Mesendoderm (in vitro differentiated cells): ENCODE results near the gene AAR2.
A peak's percentile ranks its signal among the peaks of the same experiment; 100 is the strongest.

Experiments
- DNase-seq: peaks from one replicate; pipeline ENCODE4 v3.0.0; 2013
- H2AK5ac ChIP-seq: 2 replicates; pipeline ENCODE4 v1.6.1; 2013; ENCODE audit warnings: low read length, inconsistent platforms
- H2BK120ac ChIP-seq: 2 replicates; pipeline ENCODE4 v1.6.1; 2013; ENCODE audit warnings: low read depth, mild to moderate bottlenecking, low read length, moderate library complexity, mixed read lengths
- H2BK15ac ChIP-seq: replicated peaks from 2 replicates; pipeline ENCODE4 v1.6.1; 2013; ENCODE audit warnings: low read depth, mild to moderate bottlenecking, moderate library complexity
- H2BK5ac ChIP-seq: 2 replicates; pipeline ENCODE4 v1.6.1; 2013; ENCODE audit warnings: low read length, inconsistent platforms
- H3K18ac ChIP-seq: 2 replicates; pipeline ENCODE4 v1.6.1; 2013; ENCODE audit warnings: mild to moderate bottlenecking, low read length, mixed read lengths
- H3K23ac ChIP-seq: one replicate; pipeline ENCODE4 v1.6.1; 2013; ENCODE audit warnings: low read length
- H3K27ac ChIP-seq: 2 replicates; pipeline ENCODE4 v1.5.1; 2013; ENCODE audit warnings: low read depth, mild to moderate bottlenecking, inconsistent platforms, low read length, moderate library complexity
- H3K27me3 ChIP-seq: 2 replicates; pipeline ENCODE4 v1.6.1; 2013; ENCODE audit warnings: low read length, control low read depth, mild to moderate bottlenecking, inconsistent platforms; ENCODE audit not compliant: insufficient read depth, poor library complexity
- H3K36me3 ChIP-seq: 2 replicates; pipeline ENCODE4 v1.6.1; 2013; ENCODE audit warnings: low read length, inconsistent platforms; ENCODE audit not compliant: control insufficient read depth, insufficient read depth
- H3K4ac ChIP-seq: one replicate; pipeline ENCODE4 v1.6.1; 2013; ENCODE audit warnings: low read depth, mild to moderate bottlenecking, low read length, moderate library complexity
- H3K4me1 ChIP-seq: 2 replicates; pipeline ENCODE4 v1.6.1; 2013; ENCODE audit warnings: low read depth, low read length, inconsistent platforms; ENCODE audit not compliant: control insufficient read depth
- H3K4me2 ChIP-seq: 2 replicates; pipeline ENCODE4 v1.6.1; 2013; ENCODE audit warnings: low read length
- H3K4me3 ChIP-seq: 2 replicates; pipeline ENCODE4 v1.5.1; 2013; ENCODE audit warnings: mild to moderate bottlenecking, low read length
- H3K56ac ChIP-seq: one replicate; pipeline ENCODE4 v1.6.1; 2013; ENCODE audit warnings: low read length
- H3K79me1 ChIP-seq: 2 replicates; pipeline ENCODE4 v1.6.1; 2013; ENCODE audit warnings: low read length, inconsistent platforms
- H3K79me2 ChIP-seq: 2 replicates; pipeline ENCODE4 v1.6.1; 2013; ENCODE audit warnings: mild to moderate bottlenecking, low read length; ENCODE audit not compliant: control insufficient read depth, insufficient read depth
- H3K9ac ChIP-seq: 2 replicates; pipeline ENCODE4 v1.6.1; 2013; ENCODE audit warnings: low read length, inconsistent platforms
- H4K5ac ChIP-seq: one replicate; pipeline ENCODE4 v1.6.1; 2013; ENCODE audit warnings: low read length
- H4K8ac ChIP-seq: one replicate; pipeline ENCODE4 v1.6.1; 2013; ENCODE audit warnings: low read depth, mild to moderate bottlenecking, control low read depth, low read length, moderate library complexity
- WGBS: extraction: QIAGEN DNeasy Blood & Tissue Kit; methylation state at CpG from one replicate; pipeline ENCODE4 v1.1.7; 2013; ENCODE audit warnings: low lambda C conversion rate, missing lambda C conversion rate; ENCODE audit not compliant: insufficient coverage; ENCODE audit errors: extremely low coverage; 5-methylcytosine and 5-hydroxymethylcytosine counted together

The AAR2 gene

GRCh38 chr20:36206641-36207040, 29.6 kb upstream of the AAR2 start:
- Histone ChIP-seq H2AK5ac (no peak overlapping the region), H4K5ac (no peak overlapping the region), H2BK120ac (no peak overlapping the region), H3K56ac (no peak overlapping the region), H3K4me1 (no peaks in the 10 kb centered on the region), H3K9ac (no peak overlapping the region), H3K36me3 (no peaks in the 10 kb centered on the region), H3K18ac (no peak overlapping the region), H3K27me3 (no peaks in the 10 kb centered on the region), H2BK5ac (no peak overlapping the region), H3K4me2 (no peak overlapping the region), H3K4ac (no peak overlapping the region), H4K8ac (no peak overlapping the region), H3K27ac (no peak overlapping the region), H2BK15ac (no peak overlapping the region), H3K23ac (no peak overlapping the region), H3K79me1 (no peaks in the 10 kb centered on the region), H3K4me3 (no peak overlapping the region), H3K79me2 (no peaks in the 10 kb centered on the region)
- no peak for DNase-seq
- no CpG with 5 or more reads among the region's 9 CpGs for WGBS

DNA sequence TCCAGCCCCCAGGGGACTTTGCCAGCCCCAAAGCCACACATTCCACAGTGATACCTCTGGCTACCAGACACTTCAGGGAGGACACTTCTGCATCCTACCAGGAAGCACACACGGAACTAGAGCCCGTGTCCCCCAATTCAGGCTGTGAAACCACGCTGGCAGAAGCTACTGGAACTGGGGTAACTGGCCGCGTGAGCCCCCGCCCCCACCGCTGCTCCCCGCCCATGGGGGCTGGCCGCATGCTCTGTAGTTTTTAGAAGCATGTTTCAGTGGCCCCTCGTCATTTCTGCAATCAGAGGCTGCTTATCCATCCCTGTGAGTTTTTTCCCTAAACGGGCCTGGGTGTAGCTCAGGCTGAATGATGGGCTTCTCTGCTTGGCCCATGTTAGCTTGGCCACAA, 28.7 kb upstream of the AAR2 start:
- no CpG with 5 or more reads among the region's 11 CpGs for WGBS
- Histone ChIP-seq H3K4ac (no peak overlapping the region), H3K4me1 (no peaks in the 10 kb centered on the region), H2BK120ac (no peak overlapping the region), H3K4me3 (no peak overlapping the region), H2AK5ac (no peak overlapping the region), H3K9ac (no peak overlapping the region), H3K79me1 (no peaks in the 10 kb centered on the region), H3K36me3 (no peaks in the 10 kb centered on the region), H2BK15ac (no peak overlapping the region), H3K27ac (no peak overlapping the region), H3K56ac (no peak overlapping the region), H3K79me2 (no peaks in the 10 kb centered on the region), H3K23ac (no peak overlapping the region), H3K27me3 (no peaks in the 10 kb centered on the region), H3K4me2 (no peak overlapping the region), H2BK5ac (no peak overlapping the region), H4K8ac (no peak overlapping the region), H3K18ac (no peak overlapping the region), H4K5ac (no peak overlapping the region)
- no peak for DNase-seq

DNA sequence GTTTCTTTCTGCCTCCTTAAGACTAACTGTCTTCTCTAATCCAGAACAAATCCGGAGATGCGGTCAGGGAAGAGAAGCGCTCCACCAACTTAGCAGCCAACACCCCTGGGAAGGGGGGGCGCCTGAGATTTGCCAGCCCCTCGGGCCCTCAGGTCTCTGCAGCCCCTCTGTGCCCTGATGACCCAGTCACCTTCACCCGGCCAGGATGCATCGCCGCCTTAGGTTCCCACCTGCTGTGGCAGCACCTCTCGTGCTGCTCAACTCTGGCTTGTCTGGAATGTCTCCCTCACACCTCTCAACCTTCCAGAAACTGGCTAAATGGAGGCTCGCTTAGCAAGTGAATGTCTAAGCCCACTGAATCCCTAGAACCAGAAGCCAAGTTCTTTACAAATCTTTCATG, 28.0 kb upstream of the AAR2 start:
- no CpG with 5 or more reads among the region's 10 CpGs for WGBS

GRCh38 chr20:36210436-36211021, 25.7 kb upstream of the AAR2 start:
- Histone ChIP-seq H3K79me2 (no peaks in the 10 kb centered on the region), H3K36me3 (no peaks in the 10 kb centered on the region), H3K56ac (no peak overlapping the region), H3K23ac (no peak overlapping the region), H3K18ac (no peak overlapping the region), H4K5ac (no peak overlapping the region), H4K8ac (no peak overlapping the region), H2BK5ac (no peak overlapping the region), H3K79me1 (no peaks in the 10 kb centered on the region), H2AK5ac (no peak overlapping the region), H2BK120ac (no peak overlapping the region), H3K4me3 (no peak overlapping the region), H3K4me2 (no peak overlapping the region), H3K9ac (no peak overlapping the region), H3K27ac (no peak overlapping the region), H3K4ac (no peak overlapping the region), H3K27me3 (no peaks in the 10 kb centered on the region), H2BK15ac (no peak overlapping the region), H3K4me1 (no peaks in the 10 kb centered on the region)
- no peak for DNase-seq
- no CpG with 5 or more reads among the region's 5 CpGs for WGBS

More for the DNA sequence above, 28.0 kb upstream of the AAR2 start:
- Histone ChIP-seq H4K5ac (no peak overlapping the region), H3K27me3 (no peaks in the 10 kb centered on the region), H3K23ac (no peak overlapping the region), H2BK15ac (no peak overlapping the region), H3K4me3 (no peak overlapping the region), H3K4me1 (no peaks in the 10 kb centered on the region), H3K4ac (no peak overlapping the region), H3K18ac (no peak overlapping the region), H3K27ac (no peak overlapping the region), H4K8ac (no peak overlapping the region), H3K79me2 (no peaks in the 10 kb centered on the region), H2BK5ac (no peak overlapping the region), H2BK120ac (no peak overlapping the region), H3K56ac (no peak overlapping the region), H3K79me1 (no peaks in the 10 kb centered on the region), H3K9ac (no peak overlapping the region), H3K4me2 (no peak overlapping the region), H2AK5ac (no peak overlapping the region), H3K36me3 (no peaks in the 10 kb centered on the region)
- DNase-seq = peak; percentile 22

DNA sequence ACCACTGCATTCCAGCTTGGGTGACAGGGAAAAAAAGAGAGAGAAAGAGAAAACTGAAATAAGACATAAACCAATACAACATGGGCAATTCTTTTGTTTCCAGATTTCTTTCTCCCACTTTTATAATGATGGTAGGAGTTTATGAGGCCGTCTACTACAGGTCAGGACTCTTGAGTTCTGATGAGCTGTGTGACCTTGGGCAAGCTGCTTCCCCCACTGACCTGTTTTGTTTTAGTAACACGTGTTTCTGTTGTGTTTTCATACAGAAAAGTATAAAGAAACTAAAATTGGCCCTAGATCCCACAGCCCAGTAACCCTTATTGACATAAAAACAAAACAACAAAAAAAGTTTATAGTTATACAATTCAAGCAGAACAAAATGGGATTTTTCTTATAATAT, 22.9 kb upstream of the AAR2 start:
- Histone ChIP-seq H3K56ac (no peak overlapping the region), H3K27ac (no peak overlapping the region), H3K18ac (no peak overlapping the region), H3K4ac (no peak overlapping the region), H3K27me3 (no peaks in the 10 kb centered on the region), H3K9ac (no peak overlapping the region), H2BK15ac (no peak overlapping the region), H4K8ac (no peak overlapping the region), H3K4me1 (no peaks in the 10 kb centered on the region), H3K4me2 (no peak overlapping the region), H3K79me1 (no peaks in the 10 kb centered on the region), H3K23ac (no peak overlapping the region), H3K36me3 (no peaks in the 10 kb centered on the region), H2BK120ac (no peak overlapping the region), H4K5ac (no peak overlapping the region), H2BK5ac (no peak overlapping the region), H3K4me3 (no peak overlapping the region), H3K79me2 (no peaks in the 10 kb centered on the region), H2AK5ac (no peak overlapping the region)
- WGBS = no CpG with 5 or more reads among the region's 2 CpGs
- no peak for DNase-seq

GRCh38 chr20:36214684-36215256, 21.5 kb upstream of the AAR2 start:
- Histone ChIP-seq H3K27ac (no peak overlapping the region), H3K36me3 (no peaks in the 10 kb centered on the region), H3K56ac (no peak overlapping the region), H3K27me3 (no peaks in the 10 kb centered on the region), H2BK15ac (no peak overlapping the region), H2BK120ac (no peak overlapping the region), H2BK5ac (no peak overlapping the region), H2AK5ac (no peak overlapping the region), H3K4ac (no peak overlapping the region), H3K79me1 (no peaks in the 10 kb centered on the region), H3K9ac (no peak overlapping the region), H3K23ac (no peak overlapping the region), H3K79me2 (no peaks in the 10 kb centered on the region), H3K18ac (no peak overlapping the region), H4K8ac (no peak overlapping the region), H3K4me1 (no peaks in the 10 kb centered on the region), H3K4me3 (no peak overlapping the region), H3K4me2 (no peak overlapping the region), H4K5ac (no peak overlapping the region)
- WGBS = no CpG with 5 or more reads among the region's 5 CpGs
- peak; percentile 69 for DNase-seq
